GM12875 (cell line): ENCODE results near the gene ECE2.

Source experiments
- H3K4me3 ChIP-seq: one replicate; pipeline ENCODE4 v1.5.1; 2011; ENCODE audit warnings: low read depth, low read length, control low read depth
- TF ChIP-seq, protein P1 (sequence below): IDR thresholded peaks from 2 replicates; pipeline ENCODE4 v1.5.1; 2011; ENCODE audit warnings: low read depth, mild to moderate bottlenecking, control low read depth, inconsistent platforms, low read length, moderate library complexity, borderline replicate concordance; ENCODE audit not compliant: insufficient read depth

Gene ECE2

DNA sequence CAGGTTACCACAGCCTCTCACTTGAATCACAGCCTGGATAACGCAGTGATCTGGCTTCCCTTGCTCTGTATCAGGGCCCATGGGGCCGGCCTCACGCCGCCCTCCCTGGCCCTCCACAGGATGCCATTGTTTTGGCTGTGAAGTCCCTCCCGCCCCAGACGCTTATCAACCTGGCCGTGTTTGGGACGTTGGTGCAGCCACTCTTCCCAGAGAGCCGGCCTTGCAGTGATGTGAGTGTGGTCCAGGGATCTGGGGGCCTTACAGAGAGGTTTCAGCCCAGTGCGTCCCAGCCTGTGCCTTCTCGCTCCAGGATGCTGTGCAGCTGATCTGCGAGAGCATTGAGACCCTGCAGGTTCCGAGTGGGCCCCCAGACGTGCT, 39.8 kb upstream of the ECE2 start:
- TF ChIP-seq, protein P1, sequence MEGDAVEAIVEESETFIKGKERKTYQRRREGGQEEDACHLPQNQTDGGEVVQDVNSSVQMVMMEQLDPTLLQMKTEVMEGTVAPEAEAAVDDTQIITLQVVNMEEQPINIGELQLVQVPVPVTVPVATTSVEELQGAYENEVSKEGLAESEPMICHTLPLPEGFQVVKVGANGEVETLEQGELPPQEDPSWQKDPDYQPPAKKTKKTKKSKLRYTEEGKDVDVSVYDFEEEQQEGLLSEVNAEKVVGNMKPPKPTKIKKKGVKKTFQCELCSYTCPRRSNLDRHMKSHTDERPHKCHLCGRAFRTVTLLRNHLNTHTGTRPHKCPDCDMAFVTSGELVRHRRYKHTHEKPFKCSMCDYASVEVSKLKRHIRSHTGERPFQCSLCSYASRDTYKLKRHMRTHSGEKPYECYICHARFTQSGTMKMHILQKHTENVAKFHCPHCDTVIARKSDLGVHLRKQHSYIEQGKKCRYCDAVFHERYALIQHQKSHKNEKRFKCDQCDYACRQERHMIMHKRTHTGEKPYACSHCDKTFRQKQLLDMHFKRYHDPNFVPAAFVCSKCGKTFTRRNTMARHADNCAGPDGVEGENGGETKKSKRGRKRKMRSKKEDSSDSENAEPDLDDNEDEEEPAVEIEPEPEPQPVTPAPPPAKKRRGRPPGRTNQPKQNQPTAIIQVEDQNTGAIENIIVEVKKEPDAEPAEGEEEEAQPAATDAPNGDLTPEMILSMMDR = no peak
- no peak overlapping the region for H3K4me3 ChIP-seq

DNA sequence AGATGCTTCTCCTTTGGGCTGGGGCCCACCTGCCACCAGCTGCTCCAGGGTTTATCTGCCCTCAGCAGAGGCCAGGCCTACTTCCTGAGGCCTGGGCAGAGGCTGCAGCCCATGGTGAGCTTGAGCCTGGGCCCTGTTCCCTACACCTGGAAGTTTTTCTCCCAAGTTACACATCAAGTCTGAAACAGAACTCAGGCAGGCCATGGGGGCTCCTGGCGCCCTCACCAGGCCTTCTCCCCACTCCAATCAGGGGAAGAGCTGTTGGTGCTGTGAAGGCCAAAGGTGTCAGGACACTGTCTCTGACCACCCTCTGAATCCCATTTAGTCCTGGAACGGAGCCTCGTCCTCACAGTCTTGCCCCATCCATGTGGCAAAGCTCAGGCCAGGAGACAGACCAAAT, 39.2 kb upstream of the ECE2 start:
- TF ChIP-seq, protein P1 = no peak
- H3K4me3 ChIP-seq = no peak overlapping the region

DNA sequence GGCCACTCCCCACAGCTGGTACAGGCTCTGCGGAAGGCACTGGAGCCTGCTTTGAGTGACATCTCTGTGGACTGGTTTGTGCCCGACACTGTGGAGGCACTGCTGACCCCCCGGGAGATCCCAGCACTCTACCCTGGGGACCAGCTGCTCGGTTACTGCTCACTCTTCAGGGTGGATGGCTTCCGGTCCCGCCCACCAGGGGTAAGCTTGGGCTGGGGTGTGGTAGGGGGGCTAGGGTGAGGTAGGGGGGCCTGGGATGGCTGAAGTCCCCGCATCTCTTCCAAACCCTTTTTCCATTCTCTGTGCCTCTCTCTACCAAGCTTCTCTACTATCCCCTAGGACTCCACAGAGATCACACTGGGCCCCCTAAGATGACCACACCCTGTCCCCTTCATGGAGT, 38.6 kb upstream of the ECE2 start:
- no peak overlapping the region for H3K4me3 ChIP-seq
- TF ChIP-seq, protein P1 = no peak

DNA sequence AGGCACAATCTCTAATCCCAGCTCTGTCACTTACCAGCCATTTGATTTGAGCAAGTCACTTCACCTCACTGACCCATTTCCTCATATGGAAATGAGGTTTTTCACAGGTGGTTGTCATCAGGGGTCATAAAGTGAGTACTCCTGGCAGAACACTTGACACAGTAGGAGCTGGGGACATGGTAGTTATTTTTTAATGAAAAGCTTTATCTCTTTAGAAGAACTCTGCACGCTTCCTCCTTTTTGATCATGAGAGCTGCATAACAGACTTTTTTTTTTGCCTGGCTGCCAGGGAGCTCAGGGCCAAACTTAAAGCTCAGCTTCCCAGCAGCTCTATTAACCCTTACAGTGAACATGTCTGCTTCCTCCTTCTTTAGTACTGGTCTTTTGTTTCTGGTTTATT, 38.0 kb upstream of the ECE2 start:
- no peak overlapping the region for H3K4me3 ChIP-seq
- TF ChIP-seq, protein P1 = no peak

DNA sequence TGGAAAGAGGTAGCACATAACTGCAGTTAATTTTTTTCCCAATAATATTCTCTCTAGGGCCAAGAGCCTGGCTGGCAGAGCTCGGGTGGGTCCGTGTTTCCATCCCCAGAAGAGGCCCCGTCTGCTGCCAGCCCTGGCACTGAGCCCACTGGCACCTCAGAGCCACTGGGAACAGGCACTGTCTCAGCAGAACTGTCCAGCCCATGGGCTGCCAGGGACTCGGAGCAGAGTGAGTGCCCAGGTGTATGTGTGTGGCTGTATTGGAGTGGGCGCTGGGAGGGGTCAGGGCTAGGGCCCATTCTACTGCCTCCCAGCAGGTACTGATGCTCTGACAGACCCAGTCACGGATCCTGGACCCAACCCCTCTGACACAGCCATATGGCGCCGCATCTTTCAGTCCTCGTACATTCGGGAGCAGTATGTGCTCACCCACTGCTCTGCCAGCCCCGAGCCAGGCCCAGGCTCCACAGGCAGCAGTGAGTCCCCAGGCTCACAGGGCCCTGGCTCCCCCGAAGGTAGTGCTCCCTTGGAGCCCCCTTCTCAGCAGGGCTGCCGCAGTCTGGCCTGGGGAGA, 37.5 kb upstream of the ECE2 start:
- H3K4me3 ChIP-seq = no peak overlapping the region
- TF ChIP-seq, protein P1 = no peak

DNA sequence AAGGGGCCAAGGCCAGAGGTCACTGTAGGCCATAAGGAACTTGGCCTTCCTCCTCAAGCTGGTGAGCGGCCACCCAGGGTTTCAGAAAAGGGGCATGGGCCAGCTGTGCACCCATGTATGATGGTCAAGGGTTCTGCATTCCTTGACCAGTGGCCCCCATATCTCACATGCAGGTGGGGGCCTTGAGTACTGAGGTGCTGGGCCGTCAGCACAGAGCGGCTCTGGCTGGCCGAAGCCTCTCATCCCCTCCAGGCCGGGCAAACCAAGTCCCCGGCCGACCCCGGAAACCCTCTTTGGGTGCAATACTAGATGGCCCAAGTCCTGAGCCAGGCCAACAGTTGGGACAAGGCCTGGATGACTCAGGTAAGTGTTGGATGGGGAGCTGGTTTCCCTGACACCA, 36.6 kb upstream of the ECE2 start:
- TF ChIP-seq, protein P1 = no peak
- no peak overlapping the region for H3K4me3 ChIP-seq

DNA sequence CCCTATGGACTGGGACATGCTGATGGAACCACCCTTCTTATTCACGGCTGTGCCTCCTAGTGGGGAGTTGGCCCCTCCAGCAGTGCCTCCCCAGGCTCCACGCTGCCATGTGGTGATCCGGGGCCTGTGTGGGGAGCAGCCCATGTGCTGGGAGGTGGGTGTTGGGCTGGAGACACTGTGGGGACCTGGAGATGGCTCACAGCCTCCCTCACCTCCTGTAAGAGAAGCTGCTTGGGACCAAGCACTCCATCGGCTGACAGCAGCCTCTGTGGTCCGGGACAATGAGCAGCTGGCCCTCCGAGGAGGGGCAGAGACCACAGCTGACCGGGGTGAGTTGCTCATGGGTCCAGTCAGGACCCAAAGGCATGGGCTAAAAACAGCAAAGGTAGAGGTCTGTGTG, 36.1 kb upstream of the ECE2 start:
- TF ChIP-seq, protein P1 = no peak
- no peak overlapping the region for H3K4me3 ChIP-seq
